Vagina (tissue), 2 donors: ENCODE results near the gene HIPK2. TPM values are rescaled to one million over a fixed set of nuclear protein-coding genes. Genes with fewer than 3 reads are reported as not detected.

Experiments used
- DNase-seq, 2 donors: peaks; one replicate each; pipeline ENCODE4 v3.0.0-alpha.2; 2017; ENCODE audit errors: extremely low spot score in 2 of 2
- H3K27ac ChIP-seq: fragments of 200-600 bp; sonication (generic); one replicate; pipeline ENCODE4 v1.5.1; 2019
- H3K27me3 ChIP-seq: fragments of 200-600 bp; sonication (generic); one replicate; pipeline ENCODE4 v1.5.1; 2019
- H3K36me3 ChIP-seq, 2 donors: fragments of 200-600 bp; sonication (generic); one replicate each; pipeline ENCODE4 v1.5.1; 2017 to 2019
- H3K4me1 ChIP-seq: fragments of 200-600 bp; sonication (generic); one replicate; pipeline ENCODE4 v1.5.1; 2019
- H3K4me3 ChIP-seq, 2 donors: fragments of 200-600 bp; sonication (generic); 1 replicate in 1 of 2; 2 replicates in 1 of 2; pipeline ENCODE4 v1.5.1; 2016 to 2019
- H3K9me3 ChIP-seq: fragments of 200-600 bp; sonication (generic); one replicate; pipeline ENCODE4 v1.5.1; 2019
- CTCF ChIP-seq, 3 experiments: fragments of 450-650 bp in 2 of 3; fragments of 200-600 bp in 1 of 3; sonication (generic) in 1 of 3; IDR thresholded peaks; one replicate each; pipeline ENCODE4 v1.5.1; 2017 to 2019; ENCODE audit warnings: antibody characterized with exemption in 3 of 3, mild to moderate bottlenecking in 2 of 3, moderate library complexity in 2 of 3
- POLR2A ChIP-seq, 2 donors: fragments of 450-650 bp; IDR thresholded peaks; one replicate each; pipeline ENCODE4 v1.6.1; 2017; ENCODE audit warnings: antibody characterized with exemption in 2 of 2, mild to moderate bottlenecking in 2 of 2, moderate library complexity in 2 of 2
- POLR2AphosphoS5 ChIP-seq, 2 donors: sonication (generic); formaldehyde crosslinking; IDR thresholded peaks; one replicate each; pipeline ENCODE4 v1.9.0; 2017; ENCODE audit warnings: antibody characterized with exemption in 2 of 2, mild to moderate bottlenecking in 2 of 2, low read depth in 1 of 2; ENCODE audit not compliant: insufficient read depth in 1 of 2
- intact Hi-C: fragments of 100-400 bp; cut with DNase I; formaldehyde crosslinking; loops from one replicate; pipeline ENCODE4 v1.15.1; 2023
- total RNA-seq: library from RNA; depleted of rRNA; stranded (reverse); fragments of >200 nt; gene quantifications from one replicate; pipeline ENCODE4 v1.2.3, GENCODE V29; 2016

Gene HIPK2
- total RNA-seq, 1 donor from 2014 or later: 21.9 TPM

GRCh38 chr7:139750459-139751095 lies 27.2 kb downstream of the HIPK2 start:
- H3K27me3 ChIP-seq: no peaks in the 10 kb centered on the region
- peak in 1 of 2 donors; percentile 6 for DNase-seq
- no peaks in the 10 kb centered on the region for H3K36me3 ChIP-seq
- TF ChIP-seq POLR2AphosphoS5 (IDR thresholded peaks at IDR 0.05; ENCODE audit: insufficient read depth in 1 of 2, low read depth in 1 of 2) (no peak), CTCF (IDR thresholded peaks at IDR 0.05) (no peak), POLR2A (IDR thresholded peaks at IDR 0.05) (no peak)
- no peak overlapping the region for H3K27ac ChIP-seq
- H3K4me3 ChIP-seq: no peak overlapping the region
- H3K4me1 ChIP-seq: peaks cover 64% of the 10 kb centered on the region
- no peaks in the 10 kb centered on the region for H3K9me3 ChIP-seq
- intact Hi-C loops: no loop called here

- H3K4me1 ChIP-seq: peaks cover 65% of the 10 kb centered on the region
- H3K27me3 ChIP-seq: no peaks in the 10 kb centered on the region
- DNase-seq: peak in 1 of 2 donors; percentile 62
- no peak overlapping the region for H3K4me3 ChIP-seq
- TF ChIP-seq CTCF (IDR thresholded peaks at IDR 0.05) (no peak), POLR2AphosphoS5 (IDR thresholded peaks at IDR 0.05; ENCODE audit: insufficient read depth in 1 of 2, low read depth in 1 of 2) (no peak)
- H3K36me3 ChIP-seq: no peaks in the 10 kb centered on the region
- no peak overlapping the region for H3K27ac ChIP-seq
- intact Hi-C loops: no loop called here
- H3K9me3 ChIP-seq: no peaks in the 10 kb centered on the region
These were observed 28.3 kb downstream of the HIPK2 start for GRCh38 chr7:139749545-139749944.

DNA sequence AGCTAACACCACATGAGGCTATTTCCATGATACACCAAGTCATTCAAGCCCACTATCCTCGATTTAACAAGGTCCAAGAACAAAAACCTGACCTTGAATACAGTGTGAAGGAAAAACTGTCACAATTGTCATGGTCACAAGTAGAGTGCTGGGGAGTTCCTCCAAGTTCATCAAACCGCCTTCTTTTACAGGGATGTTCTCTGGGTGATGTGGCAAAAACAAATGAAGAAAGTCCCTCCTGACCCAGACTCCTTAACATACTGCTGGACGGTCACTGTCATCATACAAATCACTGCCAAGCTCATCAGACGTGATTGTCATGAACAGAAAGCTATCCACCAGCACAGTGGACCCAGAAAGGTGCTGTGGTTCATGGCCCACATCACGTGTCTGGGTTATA lies 28.9 kb downstream of the HIPK2 start:
- Histone ChIP-seq H3K36me3 (no peaks in the 10 kb centered on the region), H3K9me3 (no peaks in the 10 kb centered on the region), H3K27ac (no peak overlapping the region), H3K4me3 (no peak overlapping the region), H3K4me1 (peaks cover 63% of the 10 kb centered on the region), H3K27me3 (no peaks in the 10 kb centered on the region)
- intact Hi-C loops: no loop called here
- no peak for TF ChIP-seq POLR2A (IDR thresholded peaks at IDR 0.05)
- TF ChIP-seq POLR2AphosphoS5 (IDR thresholded peaks at IDR 0.05; ENCODE audit: insufficient read depth in 1 of 2, low read depth in 1 of 2): no peak
- TF ChIP-seq CTCF (IDR thresholded peaks at IDR 0.05): no peak
- peak in 1 of 2 donors; percentile 25 for DNase-seq

DNA sequence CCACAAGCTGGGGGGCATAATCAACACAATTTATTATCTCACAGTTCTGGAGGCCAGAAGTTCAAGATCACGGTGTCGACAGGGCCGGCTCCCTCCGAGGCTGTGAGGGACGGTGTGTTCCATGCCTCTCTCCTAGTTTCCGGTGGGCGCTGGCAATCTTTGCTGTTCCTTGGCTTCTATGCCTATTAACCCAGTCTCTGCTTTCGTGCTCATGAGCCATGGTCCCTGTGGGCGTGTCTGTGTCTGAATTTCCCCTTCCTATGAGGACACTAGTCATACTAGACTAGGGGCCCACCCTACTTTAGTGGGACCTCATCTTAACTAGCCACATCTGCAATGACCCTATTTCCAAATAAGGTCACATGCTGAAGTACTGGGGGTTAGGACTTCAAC lies 29.4 kb downstream of the HIPK2 start:
- peaks cover 59% of the 10 kb centered on the region for H3K4me1 ChIP-seq
- H3K36me3 ChIP-seq: no peaks in the 10 kb centered on the region
- intact Hi-C loops: no loop called here
- no peak overlapping the region for H3K27ac ChIP-seq
- H3K9me3 ChIP-seq: no peaks in the 10 kb centered on the region
- H3K4me3 ChIP-seq: no peak overlapping the region
- DNase-seq: peak in 1 of 2 donors; percentile 78
- TF ChIP-seq CTCF (IDR thresholded peaks at IDR 0.05) (no peak), POLR2AphosphoS5 (IDR thresholded peaks at IDR 0.05; ENCODE audit: insufficient read depth in 1 of 2, low read depth in 1 of 2) (no peak), POLR2A (IDR thresholded peaks at IDR 0.05) (no peak)
- H3K27me3 ChIP-seq: no peaks in the 10 kb centered on the region

GRCh38 chr7:139747662-139748372 lies 30.0 kb downstream of the HIPK2 start:
- intact Hi-C loops: no loop called here
- peaks cover 59% of the 10 kb centered on the region for H3K4me1 ChIP-seq
- no peak overlapping the region for H3K4me3 ChIP-seq
- DNase-seq: peak in 1 of 2 donors; percentile 72
- no peaks in the 10 kb centered on the region for H3K36me3 ChIP-seq
- no peaks in the 10 kb centered on the region for H3K9me3 ChIP-seq
- no peak overlapping the region for H3K27ac ChIP-seq
- TF ChIP-seq CTCF (IDR thresholded peaks at IDR 0.05) (no peak), POLR2AphosphoS5 (IDR thresholded peaks at IDR 0.05; ENCODE audit: insufficient read depth in 1 of 2, low read depth in 1 of 2) (no peak), POLR2A (IDR thresholded peaks at IDR 0.05) (no peak)
- H3K27me3 ChIP-seq: no peaks in the 10 kb centered on the region
